Osteoblast (primary cell): ENCODE data around the gene DDR1. TPM values are rescaled to one million over a fixed set of nuclear protein-coding genes. Genes with fewer than 3 reads are reported as not detected.

Experiments
- DNase-seq: peaks from one replicate; pipeline ENCODE4 v3.0.0; 2011; ENCODE audit warnings: low spot score, mixed read lengths; ENCODE audit not compliant: insufficient read length; ENCODE audit errors: missing footprints
- H2AFZ ChIP-seq: 2 replicates; pipeline ENCODE4 v1.6.0; 2011; ENCODE audit warnings: mild to moderate bottlenecking, low read length
- H3K27ac ChIP-seq: 2 replicates; pipeline ENCODE4 v1.5.1; 2011; ENCODE audit warnings: mild to moderate bottlenecking, low read depth, low read length, moderate library complexity
- H3K27me3 ChIP-seq: 2 replicates; pipeline ENCODE4 v1.6.0; 2012; ENCODE audit warnings: mild to moderate bottlenecking, control low read depth, inconsistent platforms, low read length, moderate library complexity; ENCODE audit not compliant: insufficient read depth
- H3K36me3 ChIP-seq: 2 replicates; pipeline ENCODE4 v1.5.1; 2011; ENCODE audit warnings: mild to moderate bottlenecking, low read length, control low read depth, moderate library complexity; ENCODE audit not compliant: insufficient read depth
- H3K4me1 ChIP-seq: 2 replicates; pipeline ENCODE4 v1.5.1; 2011; ENCODE audit warnings: mild to moderate bottlenecking, low read length, control low read depth, moderate library complexity; ENCODE audit not compliant: insufficient read depth
- H3K4me2 ChIP-seq: 2 replicates; pipeline ENCODE4 v1.6.0; 2011; ENCODE audit warnings: mild to moderate bottlenecking, low read length; ENCODE audit not compliant: insufficient read depth
- H3K4me3 ChIP-seq: fragments of 200-600 bp; sonication (generic); 3 replicates; pipeline ENCODE4 v1.5.1; 2012; ENCODE audit warnings: mild to moderate bottlenecking, low read length, inconsistent platforms; ENCODE audit not compliant: insufficient read depth
- H3K79me2 ChIP-seq: 2 replicates; pipeline ENCODE4 v1.6.0; 2012; ENCODE audit warnings: mild to moderate bottlenecking, low read length, control low read depth, inconsistent platforms; ENCODE audit not compliant: insufficient read depth
- H3K9me3 ChIP-seq: 2 replicates; pipeline ENCODE4 v1.5.1; 2011; ENCODE audit warnings: low read depth, low read length, control low read depth
- H4K20me1 ChIP-seq: 2 replicates; pipeline ENCODE4 v1.6.0; 2012; ENCODE audit warnings: mild to moderate bottlenecking, low read length, control low read depth; ENCODE audit not compliant: insufficient read depth
- total RNA-seq: library from RNA; depleted of rRNA; stranded (reverse); fragments of >200 nt; gene quantifications from 2 replicates; pipeline ENCODE4 v1.2.3, GENCODE V29; 2012
- TF ChIP-seq, protein P1 (sequence below): IDR thresholded peaks from 2 replicates; pipeline ENCODE4 v1.5.1; 2011; ENCODE audit warnings: mild to moderate bottlenecking, low read depth, low read length, moderate library complexity; ENCODE audit errors: extremely low read depth

The DDR1 gene
- total RNA-seq, 1 donor, result 22.4 TPM

DNA sequence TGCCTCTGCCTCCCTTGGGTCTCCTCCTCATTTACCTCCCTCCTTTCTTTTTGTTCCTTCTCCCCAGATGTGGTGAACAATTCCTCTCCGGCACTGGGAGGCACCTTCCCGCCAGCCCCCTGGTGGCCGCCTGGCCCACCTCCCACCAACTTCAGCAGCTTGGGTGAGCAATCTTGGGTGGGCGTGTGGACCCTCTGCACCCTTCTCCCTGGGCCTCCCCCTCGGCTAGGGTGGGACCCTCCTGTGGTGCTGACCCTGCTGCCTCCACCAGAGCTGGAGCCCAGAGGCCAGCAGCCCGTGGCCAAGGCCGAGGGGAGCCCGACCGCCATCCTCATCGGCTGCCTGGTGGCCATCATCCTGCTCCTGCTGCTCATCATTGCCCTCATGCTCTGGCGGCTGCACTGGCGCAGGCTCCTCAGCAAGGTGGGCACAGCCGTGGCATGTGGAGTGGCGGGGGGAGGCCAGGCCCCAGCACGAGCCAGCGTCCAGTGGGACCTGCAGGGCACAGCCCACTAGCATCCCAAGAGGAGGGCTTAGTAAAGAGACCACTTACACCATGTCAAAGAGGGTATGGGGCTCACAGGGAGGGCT, 8.8 kb downstream of the DDR1 start:
- H3K9me3 ChIP-seq, result no peaks in the 10 kb centered on the region
- TF ChIP-seq, protein P1, sequence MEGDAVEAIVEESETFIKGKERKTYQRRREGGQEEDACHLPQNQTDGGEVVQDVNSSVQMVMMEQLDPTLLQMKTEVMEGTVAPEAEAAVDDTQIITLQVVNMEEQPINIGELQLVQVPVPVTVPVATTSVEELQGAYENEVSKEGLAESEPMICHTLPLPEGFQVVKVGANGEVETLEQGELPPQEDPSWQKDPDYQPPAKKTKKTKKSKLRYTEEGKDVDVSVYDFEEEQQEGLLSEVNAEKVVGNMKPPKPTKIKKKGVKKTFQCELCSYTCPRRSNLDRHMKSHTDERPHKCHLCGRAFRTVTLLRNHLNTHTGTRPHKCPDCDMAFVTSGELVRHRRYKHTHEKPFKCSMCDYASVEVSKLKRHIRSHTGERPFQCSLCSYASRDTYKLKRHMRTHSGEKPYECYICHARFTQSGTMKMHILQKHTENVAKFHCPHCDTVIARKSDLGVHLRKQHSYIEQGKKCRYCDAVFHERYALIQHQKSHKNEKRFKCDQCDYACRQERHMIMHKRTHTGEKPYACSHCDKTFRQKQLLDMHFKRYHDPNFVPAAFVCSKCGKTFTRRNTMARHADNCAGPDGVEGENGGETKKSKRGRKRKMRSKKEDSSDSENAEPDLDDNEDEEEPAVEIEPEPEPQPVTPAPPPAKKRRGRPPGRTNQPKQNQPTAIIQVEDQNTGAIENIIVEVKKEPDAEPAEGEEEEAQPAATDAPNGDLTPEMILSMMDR, result no peak
- H3K36me3 ChIP-seq, result peaks cover 13% of the 10 kb centered on the region

DNA sequence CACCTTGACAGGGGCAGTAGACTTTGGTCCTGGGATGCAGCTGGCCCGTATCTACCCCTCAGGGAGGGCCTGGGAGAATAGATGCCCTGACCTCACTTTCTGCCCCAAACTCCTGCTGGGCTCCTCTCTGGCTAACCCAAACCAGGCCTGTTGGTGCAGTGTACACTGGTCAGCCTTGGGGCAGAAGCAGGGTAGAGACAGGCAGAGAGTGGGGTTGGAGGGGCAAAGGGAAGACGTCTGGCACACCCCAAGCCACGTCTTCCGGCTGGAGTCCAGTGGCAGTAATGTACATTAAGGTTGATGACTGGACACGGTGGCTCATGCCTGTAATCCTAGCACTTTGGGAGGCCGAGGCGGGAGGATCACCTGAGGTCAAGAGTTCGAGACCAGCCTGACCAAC, 9.3 kb downstream of the DDR1 start:
- Histone ChIP-seq H3K27me3 (no peaks in the 10 kb centered on the region), H3K4me3 (no peak overlapping the region), H2AFZ (no peak overlapping the region), H3K27ac (no peak overlapping the region), H3K4me1 (peaks cover 3% of the 10 kb centered on the region), H3K4me2 (no peak overlapping the region), H4K20me1 (peaks cover 5% of the 10 kb centered on the region), H3K36me3 (peaks cover 18% of the 10 kb centered on the region), H3K9me3 (no peaks in the 10 kb centered on the region), H3K79me2 (peaks cover 2% of the 10 kb centered on the region)
- DNase-seq, result peak; percentile 46
- TF ChIP-seq, protein P1, result no peak

More for the DNA sequence above, 8.8 kb downstream of the DDR1 start:
- Histone ChIP-seq H3K4me1 (peaks cover 9% of the 10 kb centered on the region), H3K4me3 (no peak overlapping the region), H3K27ac (no peak overlapping the region), H3K27me3 (no peaks in the 10 kb centered on the region), H4K20me1 (peaks cover 7% of the 10 kb centered on the region), H3K79me2 (peaks cover 4% of the 10 kb centered on the region), H3K4me2 (no peak overlapping the region), H2AFZ (no peak overlapping the region)
- DNase-seq, result peak; percentile 80

- H3K79me2 ChIP-seq, result no peaks in the 10 kb centered on the region
- H2AFZ ChIP-seq, result no peak overlapping the region
- H3K4me2 ChIP-seq, result no peak overlapping the region
- H3K27ac ChIP-seq, result no peak overlapping the region
- no peaks in the 10 kb centered on the region for H3K27me3 ChIP-seq
- DNase-seq, result peak; percentile 43
- no peaks in the 10 kb centered on the region for H4K20me1 ChIP-seq
- no peaks in the 10 kb centered on the region for H3K4me1 ChIP-seq
- no peak overlapping the region for H3K4me3 ChIP-seq
- TF ChIP-seq, protein P1, result no peak
- H3K36me3 ChIP-seq, result peaks cover 22% of the 10 kb centered on the region
- no peaks in the 10 kb centered on the region for H3K9me3 ChIP-seq
These were observed 10.1 kb downstream of the DDR1 start for GRCh38 chr6:30894381-30894780.

- no peak overlapping the region for H3K4me2 ChIP-seq
- H3K79me2 ChIP-seq, result no peaks in the 10 kb centered on the region
- H3K9me3 ChIP-seq, result no peaks in the 10 kb centered on the region
- H3K27me3 ChIP-seq, result no peaks in the 10 kb centered on the region
- H4K20me1 ChIP-seq, result no peaks in the 10 kb centered on the region
- H2AFZ ChIP-seq, result no peak overlapping the region
- no peak overlapping the region for H3K4me3 ChIP-seq
- no peak overlapping the region for H3K27ac ChIP-seq
- TF ChIP-seq, protein P1, result no peak
- peak; percentile 5 for DNase-seq
- H3K36me3 ChIP-seq, result peaks cover 24% of the 10 kb centered on the region
- H3K4me1 ChIP-seq, result no peaks in the 10 kb centered on the region
These were observed 10.6 kb downstream of the DDR1 start for GRCh38 chr6:30894935-30895334.
